H1 (cell line): ENCODE measurements around the gene GLB1L2. TPM values are rescaled to one million over a fixed set of nuclear protein-coding genes. Genes with fewer than 3 reads are reported as not detected.

Source experiments
- CTCF ChIA-PET: fragments of 300-600 bp; sonication (Branson Sonifier 250); formaldehyde crosslinking; loops from one replicate; lab custom pipeline; 2021; ENCODE audit not compliant: partially characterized antibody; lab: Charles Lee
- POLR2A ChIA-PET: fragments of 300-600 bp; sonication (Branson Sonifier 250); formaldehyde crosslinking; loops from one replicate; lab custom pipeline; 2021; ENCODE audit warnings: inconsistent platforms; ENCODE audit not compliant: partially characterized antibody; lab: Charles Lee
- DNase-seq, 2 experiments: peaks; one replicate each; pipeline versions ENCODE4 v3.0.0 to v3.0.0-alpha.2; 2010 to 2022; ENCODE audit warnings: low spot score in 2 of 2, low read depth in 1 of 2, mixed read lengths in 1 of 2
- FAIRE-seq: peaks from 2 replicates; lab custom pipeline; 2011; peaks lifted over from hg19 to GRCh38; lab: Jason Lieb, UNC
- H2AFZ ChIP-seq: 2 replicates; pipeline ENCODE4 v1.8.1; 2012; ENCODE audit warnings: low read length, inconsistent platforms
- H2AK5ac ChIP-seq: 2 replicates; pipeline ENCODE4 v1.6.1; 2013; ENCODE audit warnings: low read depth, low read length
- H2BK120ac ChIP-seq: replicated peaks from 2 replicates; pipeline ENCODE3; 2013; ENCODE audit warnings: low read depth, low read length, inconsistent platforms
- H2BK12ac ChIP-seq: 2 replicates; pipeline ENCODE4 v1.6.1; 2013; ENCODE audit warnings: low read depth, low read length
- H2BK15ac ChIP-seq: 2 replicates; pipeline ENCODE4 v1.6.1; 2013; ENCODE audit warnings: low read length
- H2BK20ac ChIP-seq: 2 replicates; pipeline ENCODE4 v1.6.1; 2013; ENCODE audit warnings: low read length
- H2BK5ac ChIP-seq: 2 replicates; pipeline ENCODE4 v1.6.1; 2013; ENCODE audit warnings: low read depth, low read length
- H3K14ac ChIP-seq: 2 replicates; pipeline ENCODE4 v1.6.1; 2013; ENCODE audit warnings: inconsistent platforms; ENCODE audit not compliant: insufficient read length
- H3K18ac ChIP-seq: 2 replicates; pipeline ENCODE4 v1.6.1; 2013; ENCODE audit warnings: low read length; ENCODE audit errors: extremely low read depth
- H3K23ac ChIP-seq: 2 replicates; pipeline ENCODE4 v1.6.1; 2013; ENCODE audit warnings: inconsistent platforms; ENCODE audit not compliant: insufficient read length
- H3K23me2 ChIP-seq: 2 replicates; pipeline ENCODE4 v1.6.1; 2013; ENCODE audit warnings: low read depth, low read length
- H3K27ac ChIP-seq: 2 replicates; pipeline ENCODE4 v1.6.1; 2011; ENCODE audit warnings: low read depth, low read length, inconsistent platforms
- H3K27me3 ChIP-seq, 4 experiments: replicated peaks in 1 of 4; 1 replicate in 1 of 4; 2 replicates in 3 of 4; pipeline versions ENCODE4 v1.6.1 to v1.8.1; 2011 to 2013; ENCODE audit warnings: low read length in 3 of 4, mild to moderate bottlenecking in 3 of 4, inconsistent platforms in 2 of 4, mixed read lengths in 2 of 4, moderate library complexity in 1 of 4; ENCODE audit not compliant: control insufficient read depth in 3 of 4, insufficient read depth in 3 of 4; ENCODE audit errors: extremely low read depth in 1 of 4
- H3K36me3 ChIP-seq, 4 experiments: 2 replicates each; pipeline versions ENCODE4 v1.6.1 to v1.8.1; 2011 to 2013; ENCODE audit warnings: mild to moderate bottlenecking in 4 of 4, low read length in 3 of 4, moderate library complexity in 2 of 4, control low read depth in 1 of 4, inconsistent platforms in 1 of 4; ENCODE audit not compliant: insufficient read depth in 4 of 4, control insufficient read depth in 2 of 4
- H3K4ac ChIP-seq: replicated peaks from 2 replicates; pipeline ENCODE3; 2013; ENCODE audit warnings: low read length, low read depth, mixed read lengths, inconsistent platforms; ENCODE audit not compliant: insufficient read length
- H3K4me1 ChIP-seq, 4 experiments: replicated peaks in 1 of 4; 1 replicate in 1 of 4; 2 replicates in 3 of 4; pipeline versions ENCODE4 v1.6.1 to v1.8.1; 2011 to 2013; ENCODE audit warnings: low read length in 3 of 4, inconsistent platforms in 2 of 4, mixed read lengths in 1 of 4; ENCODE audit not compliant: insufficient read depth in 4 of 4, control insufficient read depth in 3 of 4
- H3K4me2 ChIP-seq, 2 experiments: 2 replicates each; pipeline versions ENCODE4 v1.6.1 to v1.8.1; 2011 to 2013; ENCODE audit warnings: low read depth in 2 of 2, low read length in 2 of 2, control low read depth in 1 of 2, inconsistent platforms in 1 of 2, mild to moderate bottlenecking in 1 of 2; ENCODE audit not compliant: insufficient read depth in 1 of 2
- H3K4me3 ChIP-seq, 4 experiments: fragments of 200-600, 300-600 bp in 1 of 4; sonication (generic), shearing (Covaris generic), sonication (Bioruptor Twin) in 1 of 4; 2 replicates each; pipeline versions ENCODE4 v1.5.1 to v1.8.1; 2011 to 2016; ENCODE audit warnings: low read length in 4 of 4, low read depth in 3 of 4, control low read depth in 2 of 4, inconsistent platforms in 2 of 4, mild to moderate bottlenecking in 2 of 4, mixed read lengths in 1 of 4, moderate library complexity in 1 of 4; ENCODE audit not compliant: insufficient read depth in 2 of 4; ENCODE audit errors: extremely low read depth in 1 of 4
- H3K56ac ChIP-seq: replicated peaks from 2 replicates; pipeline ENCODE3; 2013; ENCODE audit warnings: low read depth, mild to moderate bottlenecking, mixed read lengths, low read length, inconsistent platforms; ENCODE audit not compliant: insufficient read length
- H3K79me1 ChIP-seq: 2 replicates; pipeline ENCODE4 v1.6.1; 2013; ENCODE audit warnings: low read depth, low read length, control low read depth
- H3K79me2 ChIP-seq, 2 experiments: 2 replicates each; pipeline versions ENCODE4 v1.6.1 to v1.8.1; 2012 to 2013; ENCODE audit warnings: low read length in 2 of 2, mild to moderate bottlenecking in 2 of 2, inconsistent platforms in 1 of 2; ENCODE audit not compliant: insufficient read depth in 2 of 2, control insufficient read depth in 1 of 2
- H3K9ac ChIP-seq, 4 experiments: replicated peaks in 1 of 4; 1 replicate in 1 of 4; 2 replicates in 3 of 4; pipeline versions ENCODE4 v1.6.1 to v1.8.1; 2011 to 2013; ENCODE audit warnings: low read depth in 3 of 4, low read length in 3 of 4, control low read depth in 2 of 4, mild to moderate bottlenecking in 2 of 4, moderate library complexity in 2 of 4, inconsistent platforms in 1 of 4; ENCODE audit errors: extremely low read depth in 1 of 4
- H3K9me3 ChIP-seq, 2 experiments: 2 replicates each; pipeline versions ENCODE4 v1.6.1 to v1.8.1; 2012 to 2013; ENCODE audit warnings: mild to moderate bottlenecking in 2 of 2, moderate library complexity in 2 of 2, control low read depth in 1 of 2, inconsistent platforms in 1 of 2, low read depth in 1 of 2, low read length in 1 of 2, mixed read lengths in 1 of 2; ENCODE audit not compliant: insufficient read depth in 2 of 2
- H4K20me1 ChIP-seq, 2 experiments: replicated peaks in 1 of 2; 2 replicates each; pipeline versions ENCODE3 to v1.8.1; 2011 to 2013; ENCODE audit warnings: inconsistent platforms in 2 of 2, low read length in 2 of 2, mild to moderate bottlenecking in 1 of 2; ENCODE audit not compliant: insufficient read depth in 2 of 2, control insufficient read depth in 1 of 2
- H4K5ac ChIP-seq: 2 replicates; pipeline ENCODE4 v1.6.1; 2013; ENCODE audit warnings: low read length, low read depth, mixed read lengths, inconsistent platforms; ENCODE audit not compliant: insufficient read length
- H4K8ac ChIP-seq: 2 replicates; pipeline ENCODE4 v1.8.0; 2013; ENCODE audit warnings: mild to moderate bottlenecking, moderate library complexity, low read length, inconsistent platforms; ENCODE audit not compliant: insufficient read depth; ENCODE audit errors: extremely low read depth
- H4K91ac ChIP-seq: replicated peaks from 2 replicates; pipeline ENCODE3; 2013; ENCODE audit warnings: low read length, mixed read lengths, inconsistent platforms; ENCODE audit not compliant: insufficient read length
- CBX8 ChIP-seq: fragments of 300-800, 300-1000 bp; sonication (generic); IDR thresholded peaks from 2 replicates; pipeline ENCODE4 v1.7.1; 2016; ENCODE audit warnings: low read depth, low read length, borderline replicate concordance
- SP2 ChIP-seq: IDR thresholded peaks from 2 replicates; pipeline ENCODE4 v1.6.1; 2012; ENCODE audit warnings: mild to moderate bottlenecking, low read length, inconsistent platforms
- TCF12 ChIP-seq: IDR thresholded peaks from 2 replicates; pipeline ENCODE4 v1.6.1; 2011; ENCODE audit warnings: low read depth, mild to moderate bottlenecking, low read length
- WGBS, 2 experiments: shearing (Covaris generic) in 1 of 2; methylation state at CpG; one replicate each; pipeline versions ENCODE4 v1.1.6 to v1.1.7; 2013 to 2015; ENCODE audit warnings: low lambda C conversion rate in 2 of 2, mixed read lengths in 2 of 2, inconsistent platforms in 1 of 2, low coverage in 1 of 2, missing lambda C conversion rate in 1 of 2; ENCODE audit not compliant: insufficient replicate concordance in 2 of 2, insufficient coverage in 1 of 2, insufficient read length in 1 of 2; ENCODE audit errors: extremely low coverage in 1 of 2, missing lambda C conversion rate in 1 of 2; 5-methylcytosine and 5-hydroxymethylcytosine counted together
- polyA plus RNA-seq, 7 experiments: library from polyadenylated mRNA; depleted of rRNA in 3 of 7; stranded (reverse) in 5 of 7; unstranded in 2 of 7; fragments of >200 nt in 5 of 7; fragments of 200-250 nt in 2 of 7; gene quantifications; 1 replicate in 5 of 7; 2 replicates in 1 of 7; 4 replicates in 1 of 7; pipeline versions ENCODE4 v1.2.1 to v1.2.3, GENCODE V29; 2011 to 2013; ENCODE audit warnings: missing spikeins in 2 of 7, mixed read lengths in 2 of 7
- total RNA-seq: library from RNA; stranded (reverse); fragmentation: NEBNext Ultra II Directional; extraction: Animal tissue kit (Norgen Biotek cat#: 25700); gene quantifications from 2 replicates; pipeline ENCODE4 v1.2.1, GENCODE V29; 2021

The GLB1L2 gene
- total and polyA plus RNA-seq, 2 of the 8 experiments (the other 6 are each of a cell fraction or from before 2014, with no cell fraction given) = 4.4 to 7.9 TPM

DNA sequence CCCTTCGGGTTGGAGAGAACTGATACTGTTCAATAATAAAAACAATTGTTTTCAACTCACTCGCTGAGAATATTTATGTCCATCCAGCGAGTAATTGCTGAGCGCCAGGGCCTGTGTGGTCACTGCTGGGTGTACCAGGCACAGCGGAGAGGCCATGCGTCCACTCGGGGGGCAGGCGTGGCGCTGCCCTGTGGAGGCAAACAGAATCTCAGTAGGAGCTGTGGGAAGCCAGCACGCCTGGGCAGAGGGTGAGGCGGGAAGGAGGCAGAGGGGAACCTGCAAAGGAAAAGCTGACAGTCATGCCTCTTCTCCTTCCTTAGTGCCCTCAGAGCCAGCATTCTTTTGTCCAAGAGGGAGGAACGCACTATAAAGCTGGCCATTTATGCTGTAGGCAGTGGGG is 44.2 kb upstream of the GLB1L2 start:
- H3K4me2 ChIP-seq = no peak overlapping the region
- H3K4me3 ChIP-seq = no peak overlapping the region
- no peak overlapping the region for H4K91ac ChIP-seq
- DNase-seq (no peak), FAIRE-seq (no peak)
- CTCF ChIA-PET = interaction anchor here (0.6 to 3.4 kb wide), 8 partner anchors 9 to 273 kb away, joined by 3 to 11 read pairs (median 4); partner anchors contain the start of gene GLB1L3
- TF ChIP-seq SP2 = no peak
- no peak for TF ChIP-seq TCF12
- no peak for TF ChIP-seq CBX8
- TF ChIP-seq, all 59 proteins: peak for 0
- Histone ChIP-seq H2BK5ac (no peak overlapping the region), H3K79me1 (no peaks in the 10 kb centered on the region), H2BK15ac (no peak overlapping the region), H2AK5ac (no peak overlapping the region), H3K4me1 (no peaks in the 10 kb centered on the region), H3K79me2 (no peaks in the 10 kb centered on the region), H3K23me2 (no peaks in the 10 kb centered on the region), H3K56ac (no peak overlapping the region), H3K36me3 (peaks cover 2 to 17% (median 12%) of the 10 kb centered on the region in 4 experiments; a peak in 6 of 8 replicates), H3K27me3 (no peaks in the 10 kb centered on the region; a peak in 1 of 7 replicates), H2BK20ac (no peak overlapping the region), H3K9ac (no peak overlapping the region), H3K9me3 (no peaks in the 10 kb centered on the region), H3K4ac (peak overlapping the region; percentile 16), H2BK12ac (no peak overlapping the region), H4K8ac (peak overlapping the region; percentile 11; the same call in 1 of the 2 replicates), H3K14ac (no peak overlapping the region), H4K5ac (no peak overlapping the region), H4K20me1 (no peaks in the 10 kb centered on the region), H3K18ac (no peak overlapping the region), H3K27ac (no peak overlapping the region), H2AFZ (no peak overlapping the region), H3K23ac (no peak overlapping the region), H2BK120ac (no peak overlapping the region)
- POLR2A ChIA-PET = interaction anchor here (0.7 to 6.0 kb wide), 5 partner anchors 10 to 17 kb away, joined by 3 to 42 read pairs (median 4); partner anchors contain the start of gene GLB1L3
- 95% methylated on average over 12 of the region's 12 CpGs; no CpG with 5 or more reads in 1 of the 2 experiments for WGBS, 2 experiments
